ENCODE results near the gene CCDC12.

CCDC12 gene

DNA sequence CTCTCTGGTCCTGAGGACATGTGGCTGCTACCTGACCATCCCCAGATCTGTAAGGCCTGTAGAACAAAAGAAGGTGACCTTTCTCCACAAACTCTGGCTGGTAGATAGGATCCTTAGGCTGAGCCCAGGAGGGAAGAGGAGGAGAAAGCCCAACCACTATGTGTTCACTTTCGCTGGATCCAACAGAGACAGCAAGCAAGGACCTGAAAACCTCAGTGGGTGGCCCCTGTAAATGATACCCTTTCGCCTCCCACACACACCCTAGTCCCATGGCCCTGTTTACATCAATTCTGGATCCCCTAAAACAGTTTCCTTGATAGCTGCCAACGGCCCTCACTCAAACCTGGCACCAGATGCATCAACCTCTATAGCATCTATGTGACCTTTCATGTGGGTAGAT, 22.4 kb downstream of the CCDC12 start:
- no peak for DNase-seq

DNA sequence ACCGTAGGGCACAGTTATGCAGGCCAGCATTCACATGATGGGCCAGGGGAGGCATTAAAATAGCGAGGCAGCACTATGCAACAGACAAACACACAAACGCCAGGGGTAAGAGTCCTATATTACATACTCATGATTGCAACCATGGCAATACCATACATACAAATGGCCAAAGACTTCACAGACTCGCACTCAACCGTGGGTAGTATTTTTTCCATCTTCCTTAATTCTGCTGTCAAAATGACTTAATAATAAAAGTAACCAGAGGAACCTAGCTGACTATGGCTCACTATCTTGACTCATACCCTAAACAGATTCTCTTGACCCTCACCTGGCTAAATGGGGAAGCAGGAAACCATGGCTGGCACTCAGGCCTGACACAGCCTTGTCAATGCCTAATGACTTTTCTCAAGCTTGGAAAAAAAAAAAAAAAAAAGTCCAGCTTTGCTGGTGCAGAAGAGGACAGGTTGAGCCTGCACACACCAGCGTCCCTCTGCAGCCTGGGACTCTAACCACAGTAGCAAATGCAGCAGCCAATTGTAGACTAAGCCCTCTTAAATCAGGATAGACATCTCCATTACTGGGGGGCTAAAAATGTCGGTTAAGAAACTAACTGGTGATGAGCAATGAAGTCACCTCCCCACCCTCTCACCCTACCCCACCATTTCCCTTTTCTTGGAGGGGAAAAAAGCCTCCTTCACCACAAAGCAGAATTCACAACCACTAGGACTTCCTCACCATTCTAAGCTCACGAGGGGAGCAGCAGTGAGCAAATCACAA, 23.1 kb downstream of the CCDC12 start:
- DNase-seq, result no peak

- no peak for DNase-seq
Measured at GRCh38 chr3:46952813-46953212, 23.7 kb downstream of the CCDC12 start.

DNA sequence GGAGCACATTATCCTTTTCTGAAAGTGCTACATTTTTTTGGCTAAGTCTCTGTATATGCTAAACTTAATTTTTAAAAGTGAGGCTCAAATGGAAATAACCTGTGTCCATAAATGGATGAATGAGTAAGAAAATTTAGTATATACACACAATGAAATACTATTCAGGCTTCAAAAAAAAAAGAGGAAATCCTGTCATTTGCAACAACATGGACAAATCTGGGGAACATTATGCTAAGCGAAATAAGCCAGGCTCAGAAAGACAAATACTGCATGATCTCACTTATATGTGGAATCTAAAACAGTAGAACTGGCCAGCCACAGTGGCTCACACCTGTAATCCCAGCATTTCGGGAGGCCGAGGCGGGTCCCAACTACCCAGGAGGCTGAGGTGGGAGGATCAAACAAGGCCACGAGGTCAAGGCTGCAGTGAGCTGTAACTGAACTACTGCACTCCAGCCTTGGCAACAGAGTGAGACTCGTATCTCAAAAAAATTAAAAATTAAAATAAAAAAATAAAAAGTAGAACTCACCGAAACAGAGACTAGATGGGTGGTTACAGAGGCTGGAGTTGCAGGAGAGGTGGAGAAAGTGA, 25.8 kb downstream of the CCDC12 start:
- no peak for DNase-seq

DNA sequence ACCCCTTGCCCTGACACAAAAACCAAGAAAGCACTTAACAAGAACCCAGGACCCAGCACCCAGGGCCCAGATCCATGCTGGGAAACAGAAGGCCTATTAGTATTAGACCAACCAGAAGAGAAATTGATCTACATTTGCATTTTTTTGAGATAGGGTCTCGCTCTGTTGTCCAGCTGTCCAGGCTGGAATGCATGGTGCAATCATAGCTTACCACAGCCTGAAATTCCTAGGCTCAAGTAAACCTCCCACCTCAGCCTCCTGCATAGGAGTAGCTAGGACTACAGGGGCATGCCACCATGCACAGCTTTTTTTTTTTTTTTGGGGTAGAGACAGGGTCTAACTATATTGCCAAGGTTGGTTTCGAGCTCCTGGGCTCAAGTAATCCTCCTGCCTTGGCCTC, 26.4 kb downstream of the CCDC12 start:
- no peak for DNase-seq

DNA sequence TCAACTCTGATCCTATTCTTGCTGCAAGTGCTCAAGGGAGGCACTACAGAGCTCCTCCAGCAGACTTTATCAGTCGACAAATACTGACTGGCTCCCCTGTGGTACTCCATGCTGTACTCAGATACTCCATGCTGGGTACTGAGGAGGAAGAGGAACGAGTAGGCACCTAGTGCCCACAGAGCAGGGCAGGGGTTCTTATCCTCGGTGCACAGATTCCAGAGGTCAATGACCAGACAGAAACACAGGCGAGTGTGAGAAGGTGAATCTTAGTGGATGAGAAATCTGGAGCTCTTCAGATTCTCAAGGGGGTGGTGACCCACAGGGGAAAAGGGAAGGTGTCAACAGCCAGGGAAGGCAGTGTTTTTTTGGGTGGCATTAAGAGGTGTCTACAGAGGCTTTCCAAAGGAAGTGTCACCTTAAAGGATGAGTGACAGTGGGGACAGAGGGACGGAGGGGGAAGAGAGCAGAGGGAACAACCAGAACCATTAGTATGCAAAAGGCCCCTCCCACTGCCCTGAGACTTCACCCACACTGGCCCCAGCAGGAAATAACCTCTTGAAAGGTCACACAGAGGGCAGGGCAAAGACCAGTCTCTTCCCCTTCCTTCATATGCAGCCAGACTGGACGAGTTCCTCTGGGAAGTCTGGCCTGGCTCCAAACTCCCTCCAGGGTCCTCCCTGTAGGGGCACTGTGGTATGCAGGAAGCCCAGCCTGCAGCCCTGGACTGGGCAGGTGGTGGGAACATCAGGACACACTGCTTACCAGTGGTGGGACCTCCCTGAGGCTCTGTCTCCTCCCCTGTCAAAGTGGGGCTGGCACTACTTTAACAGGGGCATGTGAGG, 27.5 kb downstream of the CCDC12 start:
- DNase-seq, result no peak

DNA sequence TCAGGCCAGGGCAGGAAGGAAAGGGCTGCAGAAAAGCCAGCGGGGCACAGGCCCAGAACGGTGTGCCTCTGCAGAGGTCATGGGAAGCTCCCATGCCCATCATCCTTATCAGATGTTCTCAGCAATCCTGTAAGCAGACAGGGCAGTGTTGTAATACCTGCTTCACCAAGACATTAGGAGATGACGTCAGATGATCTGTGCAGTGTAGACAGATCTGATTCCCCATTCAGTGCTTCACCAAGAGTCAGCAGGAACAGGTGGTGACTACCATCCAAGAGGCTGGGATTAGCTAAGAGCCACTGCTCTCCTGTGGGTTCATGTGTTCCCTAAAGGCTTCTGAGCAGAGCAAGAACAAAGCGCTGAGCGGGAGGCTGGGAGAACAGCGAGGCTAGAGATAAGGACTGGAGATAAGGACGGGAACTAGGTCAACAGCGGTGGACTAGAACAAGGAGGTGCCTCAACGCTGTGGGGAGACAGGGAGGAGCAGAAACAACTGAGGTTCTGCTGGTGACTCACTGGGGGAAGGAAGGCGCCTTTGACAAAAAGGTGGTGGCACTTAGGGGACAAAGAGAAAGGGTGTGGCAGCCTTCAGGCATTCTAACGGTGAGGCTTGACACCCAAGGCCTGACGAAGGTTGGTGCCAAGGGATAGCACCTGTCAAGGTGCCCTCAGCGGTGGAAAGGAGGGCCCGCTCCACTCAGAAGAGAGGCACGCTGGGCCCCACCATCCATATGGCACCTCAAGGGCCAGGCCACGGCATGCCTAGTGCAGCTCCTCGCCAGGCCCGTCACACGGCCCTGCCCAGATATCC, 28.4 kb downstream of the CCDC12 start:
- DNase-seq, result no peak

GRCh38 chr3:46947546-46947901, 29.0 kb downstream of the CCDC12 start:
- no peak for DNase-seq

- DNase-seq, result no peak
Measured at GRCh38 chr3:46946856-46947545, 29.5 kb downstream of the CCDC12 start.

- no peak for DNase-seq
Measured at GRCh38 chr3:46946416-46946815, 30.1 kb downstream of the CCDC12 start.

- no peak for DNase-seq
Measured at GRCh38 chr3:46944191-46944590, 32.4 kb downstream of the CCDC12 start.

GRCh38 chr3:46943237-46944187, 33.0 kb downstream of the CCDC12 start:
- no peak for DNase-seq

DNA sequence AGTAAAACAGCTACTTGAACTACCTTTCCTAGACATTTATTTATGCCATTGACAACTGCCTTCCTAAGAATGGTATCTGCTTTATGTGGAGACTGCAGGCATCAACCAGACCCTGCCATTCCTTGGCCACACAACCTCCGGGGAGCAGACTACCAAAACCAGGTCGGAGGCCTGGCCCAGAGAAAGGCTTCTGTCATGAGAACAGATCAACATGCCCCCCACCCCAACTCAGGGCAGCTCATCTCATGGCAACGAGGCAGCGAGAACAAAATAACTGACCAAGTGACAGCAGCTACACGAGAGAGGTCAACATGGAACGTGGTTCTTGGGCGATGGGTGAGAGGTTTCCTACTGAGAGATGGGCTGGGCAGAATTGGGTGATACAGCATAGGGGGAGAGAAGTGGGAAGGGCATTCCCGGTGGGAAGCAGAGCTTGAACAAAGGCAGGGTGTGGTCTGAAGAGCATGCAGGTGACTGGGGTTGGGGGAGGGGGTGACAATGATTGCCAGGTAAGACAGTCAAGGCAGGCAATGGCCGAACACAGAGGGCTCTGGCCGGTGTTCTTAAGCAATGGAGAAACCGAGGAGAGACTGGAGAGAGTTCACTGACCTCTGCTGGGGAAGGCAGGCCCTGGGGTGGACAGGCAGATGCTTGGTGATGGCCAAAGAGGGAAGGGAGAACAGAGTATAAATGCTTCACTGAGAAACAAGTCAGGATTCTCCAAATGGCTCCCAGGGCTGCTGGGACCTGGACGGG, 33.9 kb downstream of the CCDC12 start:
- DNase-seq, result no peak

DNA sequence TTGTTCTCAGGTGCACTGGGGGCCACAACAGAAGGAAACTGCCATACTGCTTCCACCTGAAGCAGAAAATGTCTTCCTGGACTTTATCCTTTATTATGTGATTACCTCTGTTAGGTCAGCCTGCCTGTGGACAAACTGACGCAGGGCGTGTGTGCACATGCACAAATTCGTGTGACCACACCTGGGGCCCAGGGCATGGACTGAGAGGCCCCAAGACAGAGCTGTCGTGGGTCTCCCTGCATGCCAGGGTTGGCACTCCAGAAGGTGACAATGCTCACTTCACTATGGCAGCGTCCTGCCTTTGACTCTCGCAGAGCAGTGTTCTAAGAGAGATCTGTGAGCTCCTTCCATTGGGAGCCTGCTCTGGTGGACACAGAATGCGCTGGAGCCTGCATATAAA, 34.5 kb downstream of the CCDC12 start:
- DNase-seq, result no peak

GRCh38 chr3:46939578-46940445, 36.7 kb downstream of the CCDC12 start:
- no peak for DNase-seq

GRCh38 chr3:46938118-46938517, 38.4 kb downstream of the CCDC12 start:
- DNase-seq, result no peak

GRCh38 chr3:46936733-46937250, 39.8 kb downstream of the CCDC12 start:
- no peak for DNase-seq

DNA sequence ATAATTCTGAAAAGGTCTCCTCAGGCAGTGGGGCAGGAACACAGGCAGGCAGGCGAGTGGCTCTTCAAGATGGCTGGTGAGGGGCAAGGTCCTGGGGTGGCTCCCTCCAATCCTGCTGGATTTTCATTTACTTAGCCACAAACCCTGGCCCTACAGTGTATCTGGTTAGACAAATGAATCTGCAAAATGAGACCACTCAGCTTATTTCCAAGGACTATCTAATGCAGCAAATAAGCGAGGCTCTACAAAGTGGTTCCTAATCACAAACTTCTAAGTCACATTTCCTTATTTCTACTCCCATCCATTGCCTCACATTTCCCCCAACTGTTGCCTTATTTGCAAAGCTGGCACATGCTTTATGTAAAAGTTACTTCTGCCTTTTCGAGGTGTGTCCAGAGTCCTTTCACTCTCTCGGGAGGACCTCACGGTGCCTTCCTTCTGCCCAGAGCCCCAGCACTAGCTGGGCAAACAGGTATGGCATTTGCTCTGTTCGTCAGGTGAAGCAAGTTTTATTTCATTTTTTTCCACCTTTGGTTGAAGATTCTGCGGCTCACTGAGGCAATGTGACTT, 40.5 kb downstream of the CCDC12 start:
- DNase-seq, result no peak
